HG02571 (cell line): ENCODE data around the gene OTUD3.
"Not testable (repeated sequence)": the region's sequence is repeated elsewhere in the genome, so short reads cannot be mapped to it uniquely, and the experiment has no call there.

Experiments used
- ATAC-seq: cut with Tn5 transposase; IDR thresholded peaks from one replicate; pipeline ENCODE4 v1.9.1; 2021; ENCODE audit warnings: mild to moderate bottlenecking, moderate library complexity; ENCODE audit not compliant: unreplicated experiment

The OTUD3 gene

DNA sequence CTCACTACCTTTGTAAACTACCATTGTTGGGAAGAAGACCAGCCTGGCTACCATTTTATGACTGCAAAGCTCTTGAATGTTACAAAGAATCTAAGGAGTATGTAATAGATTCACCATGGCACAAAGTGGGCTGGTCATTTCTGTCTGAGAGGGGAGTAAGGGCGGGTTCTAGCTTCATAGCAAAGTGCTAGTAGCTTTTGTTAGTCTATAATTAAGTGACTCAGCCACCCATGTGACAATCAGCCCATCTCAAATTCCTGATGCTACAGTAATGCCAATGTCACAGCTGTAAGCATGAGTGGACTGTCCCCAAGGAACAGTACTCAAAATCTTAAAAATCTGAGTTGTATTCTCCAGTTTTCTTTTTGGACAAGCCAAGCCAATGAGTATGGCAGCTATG, 15.4 kb upstream of the OTUD3 start:
- no peak for ATAC-seq

- ATAC-seq = not testable (repeated sequence)
These were observed 13.6 kb upstream of the OTUD3 start for GRCh38 chr1:19868575-19868974.

- ATAC-seq = not testable (repeated sequence)
These were observed 12.7 kb upstream of the OTUD3 start for GRCh38 chr1:19869453-19869852.

DNA sequence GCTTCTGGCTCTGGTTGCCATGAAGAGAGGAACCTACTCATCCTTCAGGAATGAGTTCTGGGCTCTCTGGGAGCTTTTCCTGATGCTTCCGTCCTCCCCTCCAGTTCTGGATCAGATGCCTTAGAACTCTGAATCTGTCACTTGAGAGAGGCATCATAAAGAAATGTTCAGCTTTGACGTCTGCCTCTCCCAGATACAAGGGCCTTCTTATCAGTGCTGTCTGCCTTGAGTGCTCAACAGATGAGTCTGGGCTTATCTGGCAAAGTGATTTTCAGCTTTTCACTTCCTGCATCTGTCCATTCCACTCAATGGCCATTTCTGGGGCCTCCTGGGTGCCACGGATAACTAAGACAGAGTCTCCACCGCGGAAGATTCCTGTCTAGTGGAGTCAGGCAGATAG, 12.3 kb upstream of the OTUD3 start:
- ATAC-seq = no peak

DNA sequence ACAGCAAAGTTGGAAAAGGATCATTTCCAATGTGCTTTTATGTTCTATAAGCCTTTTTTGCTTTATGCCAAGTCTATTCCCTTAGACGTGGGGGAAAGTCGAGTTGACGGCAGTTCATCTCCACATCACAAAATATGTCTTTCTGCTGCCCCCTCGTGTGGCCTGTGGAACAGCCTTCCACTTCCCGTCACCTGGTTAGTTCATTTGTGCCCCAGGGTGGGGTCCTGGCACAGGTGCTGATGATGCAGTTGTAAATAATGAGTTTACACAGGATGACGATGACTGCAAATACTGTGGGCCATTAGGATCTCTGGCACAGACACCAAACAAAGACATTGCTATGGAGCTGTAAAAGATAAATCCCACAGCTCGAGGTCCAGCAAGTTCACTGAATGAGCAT, 10.0 kb upstream of the OTUD3 start:
- ATAC-seq = no peak

GRCh38 chr1:19877181-19877750, 4.9 kb upstream of the OTUD3 start:
- ATAC-seq = no peak

- ATAC-seq = no peak
These were observed 4.2 kb upstream of the OTUD3 start for GRCh38 chr1:19877821-19878636.

DNA sequence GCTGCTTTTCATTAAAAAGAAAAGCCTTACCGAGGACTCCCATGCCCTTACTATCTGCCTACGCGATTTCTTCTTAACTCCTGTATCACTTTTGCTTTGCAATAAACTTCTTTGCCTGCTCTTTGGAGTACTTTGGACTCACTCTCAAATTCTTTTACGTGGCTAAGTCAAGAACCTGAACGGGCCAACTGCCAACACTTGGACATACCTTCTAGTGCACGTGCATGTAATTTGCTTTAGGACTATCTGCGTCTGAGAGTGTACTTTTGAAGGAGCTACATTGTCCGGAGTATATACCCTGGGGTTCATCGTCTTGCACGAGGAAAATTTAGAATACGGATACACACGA, 3.6 kb upstream of the OTUD3 start:
- ATAC-seq = no peak

DNA sequence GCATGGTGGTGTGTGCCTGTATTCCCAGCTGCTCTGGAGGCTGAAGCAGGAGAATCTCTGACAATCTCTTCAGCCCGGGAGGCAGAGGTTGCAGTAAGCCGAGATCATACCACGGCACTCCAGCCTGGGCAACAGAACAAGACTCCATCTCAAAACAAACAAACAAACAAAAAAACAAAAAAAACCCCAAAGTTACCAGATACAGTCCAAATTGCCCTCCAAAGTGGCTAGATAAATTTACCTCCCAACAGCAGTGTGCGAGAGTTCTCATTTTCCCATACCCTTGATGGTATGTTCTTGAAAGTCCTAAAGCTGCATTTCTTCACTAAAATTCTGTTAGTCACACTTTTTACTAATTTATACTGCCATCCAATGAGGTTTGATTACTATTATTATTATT, 3.0 kb upstream of the OTUD3 start:
- no peak for ATAC-seq

DNA sequence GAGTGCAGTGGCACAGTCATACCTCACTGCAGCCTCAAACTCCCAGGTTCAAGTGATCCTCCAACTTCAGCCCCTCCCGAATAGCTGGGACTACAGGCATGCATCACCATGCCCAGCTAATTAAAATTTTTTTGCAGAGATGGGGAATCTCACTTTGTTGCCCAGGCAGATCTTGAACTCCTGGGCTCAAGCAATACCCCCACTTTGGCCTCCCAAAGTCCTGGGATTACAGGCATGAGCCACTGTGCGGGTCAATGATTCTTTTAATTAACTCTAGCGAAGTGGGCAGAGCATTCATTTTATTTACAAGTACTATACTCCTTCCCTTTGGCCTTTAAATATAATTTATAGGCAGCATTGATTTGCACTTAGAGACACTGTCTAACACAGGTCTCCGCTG, 2.5 kb upstream of the OTUD3 start:
- no peak for ATAC-seq

DNA sequence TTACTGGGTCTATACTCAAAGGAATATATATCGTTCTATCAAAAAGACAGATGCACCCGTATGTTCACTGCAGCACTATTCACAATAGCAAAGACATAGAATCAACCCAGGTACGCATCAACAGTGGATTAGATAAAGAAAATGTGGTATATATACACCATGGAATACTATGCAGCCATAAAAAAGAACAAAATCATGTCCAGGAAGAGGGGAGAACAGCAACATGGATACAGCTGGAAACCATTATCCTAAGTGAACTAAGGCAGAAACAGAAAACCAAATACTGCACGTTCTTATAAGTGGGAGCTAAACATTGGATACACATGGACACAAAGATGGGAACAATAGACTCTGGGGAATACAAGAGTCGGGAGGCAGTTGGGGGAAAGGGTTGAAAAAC, 1.4 kb upstream of the OTUD3 start:
- not testable (repeated sequence) for ATAC-seq

- no peak for ATAC-seq
These were observed 2.1 kb downstream of the OTUD3 start for GRCh38 chr1:19884312-19884711.

- no peak for ATAC-seq
These were observed 3.6 kb downstream of the OTUD3 start for GRCh38 chr1:19885821-19886220.

DNA sequence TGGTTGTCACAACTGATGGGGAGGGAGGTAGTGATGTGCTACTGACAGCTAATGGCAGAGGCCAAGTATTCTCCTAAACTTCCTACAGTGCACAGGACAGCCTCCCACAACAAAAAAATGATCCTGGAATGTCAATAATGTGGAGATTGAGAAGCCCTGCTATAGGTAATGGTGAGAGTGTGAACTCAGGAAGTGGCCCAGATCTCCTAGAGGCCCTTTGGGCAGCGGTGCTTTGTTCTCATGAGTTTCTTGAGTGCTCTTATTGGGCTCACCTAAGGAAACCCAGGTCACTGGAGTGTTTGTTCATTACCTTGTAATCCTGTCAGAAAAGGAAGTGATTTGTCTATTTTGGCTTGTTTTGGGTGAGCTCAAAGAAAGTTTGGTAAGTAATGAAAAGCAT, 5.9 kb downstream of the OTUD3 start:
- no peak for ATAC-seq

DNA sequence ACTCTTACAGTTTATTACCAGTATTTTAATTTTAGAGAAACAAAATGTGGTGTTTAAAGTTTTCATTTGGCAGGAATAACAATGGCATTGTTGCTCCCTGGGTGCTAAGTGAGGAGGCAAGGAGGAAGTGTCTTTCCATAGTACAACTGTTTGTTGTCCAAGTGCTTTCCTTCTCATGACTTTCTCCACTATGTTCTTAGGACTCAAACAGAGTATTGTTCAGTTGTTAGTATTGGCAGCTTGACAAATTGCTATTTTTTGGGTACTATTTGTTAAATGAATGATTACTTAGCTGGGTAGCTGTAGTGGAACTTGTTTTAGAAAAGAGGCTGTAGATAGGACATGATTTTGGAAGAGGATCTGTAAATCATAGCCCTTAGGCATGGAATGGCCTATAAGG, 7.5 kb downstream of the OTUD3 start:
- ATAC-seq = no peak

GRCh38 chr1:19892129-19892528, 9.9 kb downstream of the OTUD3 start:
- ATAC-seq = no peak

DNA sequence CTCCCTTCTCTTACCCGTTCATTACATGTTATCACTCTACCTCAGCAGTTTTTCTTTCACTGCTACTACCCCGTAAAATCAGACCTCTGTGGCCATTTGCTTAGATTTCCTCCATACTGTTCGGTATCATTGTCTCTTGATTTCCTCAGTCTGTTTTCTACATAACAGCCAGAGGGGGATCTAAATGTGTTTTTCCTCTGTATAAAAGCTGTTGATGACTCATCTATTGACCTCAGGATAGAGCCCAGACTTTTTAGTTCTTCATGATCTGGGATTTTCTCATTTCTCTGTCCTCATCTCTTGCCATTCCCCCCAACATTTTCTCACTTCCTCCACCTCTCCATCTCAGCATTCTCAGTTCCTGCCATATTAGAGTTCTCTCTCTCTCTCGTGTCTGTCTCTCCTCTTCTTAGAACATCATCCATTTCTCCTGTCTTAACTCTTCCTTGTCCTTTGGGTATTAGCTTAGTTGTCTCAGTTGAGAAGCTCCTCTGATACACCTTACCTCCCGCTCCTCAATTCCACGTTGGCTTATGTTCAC, 10.5 kb downstream of the OTUD3 start:
- ATAC-seq = no peak

DNA sequence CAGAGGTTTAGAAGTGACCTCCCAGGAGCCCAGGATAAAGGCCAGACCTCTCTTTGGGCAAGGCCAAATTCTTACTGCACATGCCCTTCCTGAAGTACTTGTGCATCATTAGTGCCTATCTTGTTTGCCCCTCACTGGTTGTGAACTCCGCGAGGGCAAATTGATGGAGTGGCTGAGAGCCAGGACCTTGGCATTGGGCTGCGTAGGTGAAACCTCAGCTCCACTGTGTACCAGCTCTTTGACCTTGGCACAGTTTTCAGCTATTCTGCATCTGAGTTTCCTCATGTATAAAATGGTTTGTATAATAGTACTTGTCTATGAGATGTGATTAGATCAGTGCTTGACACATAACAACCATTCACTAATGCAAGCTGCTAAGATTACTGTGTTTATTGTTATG, 11.5 kb downstream of the OTUD3 start:
- no peak for ATAC-seq

DNA sequence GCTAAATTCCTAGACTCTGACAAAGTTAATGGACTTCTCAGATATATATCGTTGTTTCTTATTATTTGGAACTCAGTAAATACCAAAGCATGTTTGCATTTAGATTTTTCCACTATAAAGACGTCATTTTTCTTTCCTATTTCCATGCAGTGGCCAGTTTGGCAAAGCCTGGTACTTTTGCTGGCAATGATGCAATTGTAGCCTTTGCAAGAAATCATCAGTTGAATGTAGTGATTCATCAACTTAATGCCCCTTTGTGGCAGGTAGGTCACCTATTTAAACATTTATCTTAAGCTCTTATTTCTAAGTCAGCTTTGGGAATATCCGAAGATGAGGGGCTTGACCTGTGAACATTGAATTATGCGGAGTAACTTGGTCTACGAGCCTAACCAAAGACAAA, 12.0 kb downstream of the OTUD3 start:
- ATAC-seq = no peak

DNA sequence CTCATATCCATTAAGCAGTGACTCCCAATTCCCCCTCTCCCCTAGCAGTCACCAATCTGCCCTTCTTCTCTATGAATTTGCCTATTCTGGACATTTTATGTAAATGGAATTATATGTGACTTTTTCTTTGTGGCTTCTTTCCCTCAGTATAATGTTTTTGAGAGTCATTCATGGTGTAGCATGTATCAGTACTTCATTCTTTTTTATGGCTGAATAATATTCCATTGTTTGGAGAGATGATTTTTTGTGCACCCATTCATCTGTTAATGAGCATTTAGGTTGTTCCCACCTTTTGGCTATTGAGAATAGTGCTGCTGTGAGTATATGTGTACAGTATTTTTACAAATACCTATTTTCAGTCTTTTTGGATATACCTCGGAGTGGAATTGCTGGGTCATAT, 19.5 kb downstream of the OTUD3 start:
- no peak for ATAC-seq

GRCh38 chr1:19903621-19904020, 21.4 kb downstream of the OTUD3 start:
- no peak for ATAC-seq

- no peak for ATAC-seq
These were observed 25.3 kb downstream of the OTUD3 start for GRCh38 chr1:19907456-19907855.

DNA sequence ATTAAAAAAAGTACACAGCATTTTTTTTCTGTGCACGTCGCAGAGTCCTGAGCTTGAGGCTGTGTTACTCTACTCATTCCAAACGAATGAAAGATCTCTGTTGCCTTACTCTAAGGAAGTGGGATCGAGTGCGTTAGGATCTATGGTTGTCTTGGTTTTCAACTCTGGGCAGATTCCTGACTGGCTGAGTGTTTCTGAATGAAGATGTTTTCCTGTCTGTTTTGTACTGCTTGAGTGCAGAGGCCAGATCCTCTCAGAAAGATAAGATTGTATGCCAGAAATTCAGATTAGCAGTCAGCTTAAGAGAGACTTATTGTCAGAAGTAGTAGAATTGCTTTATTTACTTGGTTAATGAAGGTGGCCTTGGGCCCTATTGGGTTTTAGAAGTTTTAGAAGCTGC, 27.2 kb downstream of the OTUD3 start:
- ATAC-seq = no peak
